ENCODE results near the gene ESD. TPM values are rescaled to one million over a fixed set of nuclear protein-coding genes. Genes with fewer than 3 reads are reported as not detected.

The ESD gene
- total RNA-seq, 1 experiment from 2014 or later: 78.8 TPM

GRCh38 chr13:46751811-46752635 is 44.9 kb downstream of the ESD start:
- no peak for TF ChIP-seq CTCF (conservative IDR thresholded peaks at IDR 0.05)
- H2BK15ac ChIP-seq (ENCODE audit: low read depth, low read length): no peak overlapping the region
- H3K4ac ChIP-seq (ENCODE audit: low read depth, low read length): no peak overlapping the region
- H3K9me3 ChIP-seq (ENCODE audit: control insufficient read depth, low read depth, low read length): no peaks in the 10 kb centered on the region
- no peak overlapping the region for H3K27ac ChIP-seq (ENCODE audit: insufficient read length, low read depth, low read length)
- H3K36me3 Mint-ChIP-seq (ENCODE audit: insufficient read depth in 1 of 3, low read depth in 3 of 3): peaks cover 0 to 6% (median 0%) of the 10 kb centered on the region in 3 experiments; a peak in 3 of 7 replicates
- H3K18ac ChIP-seq (ENCODE audit: insufficient read length, low read depth, low read length): no peak overlapping the region
- H3K4me3 Mint-ChIP-seq: no peak overlapping the region
- no peak overlapping the region for H3K23ac ChIP-seq (ENCODE audit: insufficient read length, low read depth, low read length)
- H3K4me1 Mint-ChIP-seq: peaks cover 7 to 10% of the 10 kb centered on the region in 2 experiments
- no peak overlapping the region for H2AFZ ChIP-seq (ENCODE audit: low read length)
- no peaks in the 10 kb centered on the region for H3K79me2 ChIP-seq (ENCODE audit: insufficient read depth, low read length)
- no peak overlapping the region for H3K4me2 ChIP-seq (ENCODE audit: insufficient read depth, insufficient read length, low read length)
- H3K14ac ChIP-seq (ENCODE audit: insufficient read depth, low read length): no peak overlapping the region
- H3K27me3 Mint-ChIP-seq (ENCODE audit: low read depth): no peaks in the 10 kb centered on the region
- peak overlapping the region in 2 of 3 experiments; percentile 40 to 75; a peak in 2 of 7 replicates for H3K27ac Mint-ChIP-seq
- H2BK20ac ChIP-seq (ENCODE audit: low read depth, low read length, poor library complexity, severe bottlenecking): no peak overlapping the region
- no peak overlapping the region for H2AK5ac ChIP-seq (ENCODE audit: insufficient read length, low read length)
- H3K9me3 Mint-ChIP-seq: no peaks in the 10 kb centered on the region
- H2BK120ac ChIP-seq (ENCODE audit: low read depth, low read length, poor library complexity, severe bottlenecking): no peak overlapping the region
- no peak overlapping the region for H3T11ph ChIP-seq (ENCODE audit: low read length)
- H3K9ac ChIP-seq (ENCODE audit: extremely low read depth, insufficient read length, low read length): no peak overlapping the region
- H3K4me1 ChIP-seq (ENCODE audit: insufficient read depth, low read length): no peaks in the 10 kb centered on the region
- H4K8ac ChIP-seq (replicated peaks; ENCODE audit: insufficient read length, low read depth, low read length): no peak overlapping the region
- no peak overlapping the region for H4K5ac ChIP-seq (ENCODE audit: insufficient read length, low read depth, low read length)
- DNase-seq: no peak
- no peaks in the 10 kb centered on the region for H4K20me1 ChIP-seq (ENCODE audit: control insufficient read depth, insufficient read depth, insufficient read length)
- H3K23me2 ChIP-seq (ENCODE audit: insufficient read length, low read depth, low read length, poor library complexity, severe bottlenecking): no peaks in the 10 kb centered on the region
- no peaks in the 10 kb centered on the region for H3K79me1 ChIP-seq (ENCODE audit: insufficient read depth, low read depth, low read length, poor library complexity, severe bottlenecking)
- no peak overlapping the region for H3K56ac ChIP-seq (ENCODE audit: insufficient read length, low read depth, low read length)
- H2BK5ac ChIP-seq (ENCODE audit: insufficient read length, low read length): no peak overlapping the region
- no peak overlapping the region for H2BK12ac ChIP-seq (ENCODE audit: insufficient read length, low read depth, low read length)
- no CpG with 5 or more reads among the region's 7 CpGs for WGBS (ENCODE audit: extremely low coverage, insufficient read length, low lambda C conversion rate)
- no peak overlapping the region for H4K91ac ChIP-seq (ENCODE audit: insufficient read length, low read depth, low read length)
- H3K27me3 ChIP-seq (ENCODE audit: insufficient read depth, low read length): no peaks in the 10 kb centered on the region
